IPS-18a (cell line): ENCODE results near the gene ZNF652.
"Not testable (repeated sequence)": the region's sequence is repeated elsewhere in the genome, so short reads cannot be mapped to it uniquely, and the experiment has no call there.

ENCODE experiments used
- H3K27ac ChIP-seq: one replicate; pipeline ENCODE4 v1.5.1; 2013; ENCODE audit warnings: low read length
- H3K27me3 ChIP-seq: one replicate; pipeline ENCODE4 v1.6.1; 2013; ENCODE audit warnings: mild to moderate bottlenecking, low read length; ENCODE audit not compliant: control insufficient read depth, insufficient read depth
- H3K36me3 ChIP-seq: one replicate; pipeline ENCODE4 v1.6.1; 2013; ENCODE audit warnings: low read depth, low read length; ENCODE audit not compliant: control insufficient read depth
- H3K4me1 ChIP-seq: one replicate; pipeline ENCODE4 v1.6.1; 2013; ENCODE audit warnings: low read depth, low read length; ENCODE audit not compliant: control insufficient read depth
- H3K4me3 ChIP-seq: one replicate; pipeline ENCODE4 v1.5.1; 2013; ENCODE audit warnings: low read length
- H3K9ac ChIP-seq: one replicate; pipeline ENCODE4 v1.6.1; 2013; ENCODE audit warnings: mild to moderate bottlenecking, low read length, moderate library complexity
- H3K9me3 ChIP-seq: one replicate; pipeline ENCODE4 v1.6.1; 2013; ENCODE audit warnings: low read depth, low read length; ENCODE audit not compliant: control insufficient read depth

Gene ZNF652

GRCh38 chr17:49397586-49397985, 35.5 kb upstream of the ZNF652 start:
- Histone ChIP-seq H3K36me3 (no peaks in the 10 kb centered on the region), H3K27ac (no peak overlapping the region), H3K9me3 (no peaks in the 10 kb centered on the region), H3K9ac (no peak overlapping the region), H3K4me3 (no peak overlapping the region), H3K27me3 (no peaks in the 10 kb centered on the region), H3K4me1 (no peaks in the 10 kb centered on the region)

- H3K9me3 ChIP-seq = no peaks in the 10 kb centered on the region
- no peak overlapping the region for H3K27ac ChIP-seq
- H3K27me3 ChIP-seq = no peaks in the 10 kb centered on the region
- H3K4me3 ChIP-seq = no peak overlapping the region
- no peaks in the 10 kb centered on the region for H3K4me1 ChIP-seq
- H3K9ac ChIP-seq = no peak overlapping the region
- H3K36me3 ChIP-seq = no peaks in the 10 kb centered on the region
Observed at GRCh38 chr17:49393491-49394255, 31.6 kb upstream of the ZNF652 start.

GRCh38 chr17:49390548-49391324, 28.7 kb upstream of the ZNF652 start:
- no peak overlapping the region for H3K4me3 ChIP-seq
- H3K9ac ChIP-seq = no peak overlapping the region
- no peak overlapping the region for H3K27ac ChIP-seq

GRCh38 chr17:49389514-49390347, 27.7 kb upstream of the ZNF652 start:
- H3K4me1 ChIP-seq, H3K36me3 ChIP-seq, H3K27ac ChIP-seq, H3K4me3 ChIP-seq, H3K9ac ChIP-seq, H3K9me3 ChIP-seq, H3K27me3 ChIP-seq: not testable (repeated sequence)

More at GRCh38 chr17:49390548-49391324, 28.7 kb upstream of the ZNF652 start:
- no peaks in the 10 kb centered on the region for H3K9me3 ChIP-seq
- H3K4me1 ChIP-seq = no peaks in the 10 kb centered on the region
- H3K27me3 ChIP-seq = no peaks in the 10 kb centered on the region
- H3K36me3 ChIP-seq = no peaks in the 10 kb centered on the region

GRCh38 chr17:49388692-49389513, 26.9 kb upstream of the ZNF652 start:
- no peaks in the 10 kb centered on the region for H3K4me1 ChIP-seq
- no peaks in the 10 kb centered on the region for H3K27me3 ChIP-seq
- H3K36me3 ChIP-seq = no peaks in the 10 kb centered on the region
- no peak overlapping the region for H3K4me3 ChIP-seq
- H3K9me3 ChIP-seq = no peaks in the 10 kb centered on the region
- no peak overlapping the region for H3K27ac ChIP-seq
- H3K9ac ChIP-seq = no peak overlapping the region

- Histone ChIP-seq H3K4me3 (no peak overlapping the region), H3K27me3 (no peaks in the 10 kb centered on the region), H3K9ac (no peak overlapping the region), H3K4me1 (no peaks in the 10 kb centered on the region), H3K27ac (no peak overlapping the region), H3K36me3 (no peaks in the 10 kb centered on the region), H3K9me3 (no peaks in the 10 kb centered on the region)
Observed at GRCh38 chr17:49388290-49388640, 26.2 kb upstream of the ZNF652 start.

GRCh38 chr17:49387498-49388289, 25.6 kb upstream of the ZNF652 start:
- H3K4me1 ChIP-seq = no peaks in the 10 kb centered on the region
- no peak overlapping the region for H3K27ac ChIP-seq
- H3K36me3 ChIP-seq = no peaks in the 10 kb centered on the region
- no peaks in the 10 kb centered on the region for H3K9me3 ChIP-seq
- no peak overlapping the region for H3K4me3 ChIP-seq
- H3K27me3 ChIP-seq = no peaks in the 10 kb centered on the region
- H3K9ac ChIP-seq = no peak overlapping the region

GRCh38 chr17:49386373-49386772, 24.3 kb upstream of the ZNF652 start:
- no peak overlapping the region for H3K9ac ChIP-seq
- no peaks in the 10 kb centered on the region for H3K27me3 ChIP-seq
- H3K9me3 ChIP-seq = no peaks in the 10 kb centered on the region
- H3K27ac ChIP-seq = no peak overlapping the region
- H3K4me3 ChIP-seq = no peak overlapping the region
- H3K36me3 ChIP-seq = no peaks in the 10 kb centered on the region
- no peaks in the 10 kb centered on the region for H3K4me1 ChIP-seq

- Histone ChIP-seq H3K27ac (no peak overlapping the region), H3K4me1 (no peaks in the 10 kb centered on the region), H3K9ac (no peak overlapping the region), H3K36me3 (no peaks in the 10 kb centered on the region), H3K4me3 (no peak overlapping the region), H3K27me3 (no peaks in the 10 kb centered on the region), H3K9me3 (no peaks in the 10 kb centered on the region)
Observed at GRCh38 chr17:49384951-49385350, 22.9 kb upstream of the ZNF652 start.

GRCh38 chr17:49383060-49383459, 21.0 kb upstream of the ZNF652 start:
- no peaks in the 10 kb centered on the region for H3K36me3 ChIP-seq
- H3K9me3 ChIP-seq = no peaks in the 10 kb centered on the region
- H3K4me3 ChIP-seq = no peak overlapping the region
- H3K4me1 ChIP-seq = no peaks in the 10 kb centered on the region
- H3K27me3 ChIP-seq = no peaks in the 10 kb centered on the region
- H3K9ac ChIP-seq = no peak overlapping the region
- H3K27ac ChIP-seq = no peak overlapping the region
